ENCODE results near the gene PLEKHM3. TPM values are rescaled to one million over a fixed set of nuclear protein-coding genes. Genes with fewer than 3 reads are reported as not detected.

Gene PLEKHM3
- total and polyA plus RNA-seq, 2 of the 13 experiments (the other 11 are each of a cell fraction or from before 2014, with no cell fraction given), result 4.5 to 4.7 TPM

DNA sequence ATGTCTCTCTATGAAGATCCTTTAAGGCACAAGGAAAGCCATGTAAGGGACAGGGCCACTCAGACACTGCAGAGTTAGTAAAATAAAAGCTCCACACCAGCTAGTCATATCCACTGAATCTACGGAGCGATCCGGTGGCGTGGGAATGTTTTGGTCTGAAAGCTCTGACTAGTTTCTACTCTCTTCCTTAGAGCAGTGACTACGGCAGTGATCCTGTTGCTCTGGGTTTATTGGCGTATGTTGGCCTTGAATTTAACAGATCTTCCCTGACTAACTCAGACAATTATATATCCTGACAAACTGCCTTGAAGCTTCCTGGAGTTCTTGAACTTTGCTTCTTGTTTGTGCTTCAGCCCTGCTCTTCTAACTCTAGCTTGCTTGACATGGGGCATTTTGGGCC is 140.3 kb downstream of the PLEKHM3 start:
- POLR2A ChIA-PET, result interaction anchor here (1.0 to 1.6 kb wide), 5 partner anchors 13 to 51 kb away, joined by 3 to 8 read pairs (median 3); no protein-coding TSS in a partner anchor
- TF ChIP-seq SALL1 (CRISPR knock-in tag; IDR thresholded peaks at IDR 0.05) (0 out of 2 replicates have a peak, but pooled peaks have one; percentile 18), SOX6 (IDR thresholded peaks at IDR 0.05) (no peak), SOX6 (CRISPR knock-in tag; IDR thresholded peaks at IDR 0.05) (0 out of 2 replicates have a peak, but pooled peaks have one; percentile 6), TRIM24 (CRISPR knock-in tag; IDR thresholded peaks at IDR 0.05) (no peak)

DNA sequence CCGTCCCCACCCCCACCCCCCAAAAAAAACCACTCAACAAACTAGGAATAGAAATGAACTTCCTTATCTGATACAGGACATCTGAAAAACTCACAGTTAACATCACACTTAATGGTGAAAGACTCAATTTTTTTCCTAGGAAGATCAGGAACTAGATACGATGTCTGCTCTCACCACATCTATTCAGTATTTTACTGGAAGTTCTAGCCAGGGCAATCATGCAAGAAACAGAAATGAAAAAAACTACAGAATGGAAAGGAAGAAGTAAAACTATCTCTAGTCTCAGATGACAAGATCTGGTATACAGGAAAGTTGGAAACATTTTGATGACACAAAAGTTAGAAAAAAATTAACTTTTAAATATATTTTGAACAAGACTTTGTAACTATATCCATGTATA is 141.2 kb downstream of the PLEKHM3 start:
- H3K9ac ChIP-seq (ENCODE audit: insufficient read depth, low read depth, low read length), result no peak overlapping the region
- no peak overlapping the region for H3K27ac ChIP-seq (ENCODE audit: extremely low read length, insufficient read depth, low read length)
- no peaks in the 10 kb centered on the region for H3K79me2 ChIP-seq (ENCODE audit: insufficient read depth, low read length)
- H3K9me3 ChIP-seq (ENCODE audit: low read length), result no peaks in the 10 kb centered on the region
- ATAC-seq (no peak), DNase-seq (ENCODE audit: low spot score) (no peak), FAIRE-seq (no peak)
- no peaks in the 10 kb centered on the region for H4K20me1 ChIP-seq (ENCODE audit: insufficient read depth, low read length)
- no peaks in the 10 kb centered on the region for H3K27me3 ChIP-seq (ENCODE audit: control insufficient read depth in 1 of 2, insufficient read depth in 2 of 2, low read length in 2 of 2)
- CTCF ChIA-PET (ENCODE audit: low intra/inter-chr PET ratio, low total read pairs), result no interaction called here
- intact Hi-C loops (cut with micrococcal nuclease; ENCODE audit: unreplicated experiment), result no loop called here
- no peaks in the 10 kb centered on the region for H3K36me3 ChIP-seq (replicated peaks in 1 of 2; ENCODE audit: control insufficient read depth in 1 of 2, insufficient read depth in 2 of 2, low read length in 2 of 2)
- TF ChIP-seq ZNF629 (CRISPR knock-in tag; conservative IDR thresholded peaks at IDR 0.05) (no peak), CREB3 (CRISPR knock-in tag; IDR thresholded peaks at IDR 0.05) (no peak), MLLT10 (CRISPR knock-in tag; IDR thresholded peaks at IDR 0.05) (no peak), SATB2 (CRISPR knock-in tag; IDR thresholded peaks at IDR 0.05) (no peak), CREB1 (IDR thresholded peaks at IDR 0.05) (no peak), CREB1 (CRISPR knock-in tag; IDR thresholded peaks at IDR 0.05) (no peak), MEF2D (CRISPR knock-in tag; IDR thresholded peaks at IDR 0.05) (no peak)
- H3K4me1 ChIP-seq (ENCODE audit: insufficient read depth, low read length), result peaks cover 40% of the 10 kb centered on the region
- no TSS peak for BruUV-seq (replicated peaks)
- in situ Hi-C loops (cut with HindIII; ENCODE audit: extremely low pct_ligation_motif_present, low pct_unique_long_range_greater_than_20kb), result no loop called here
- POLR2A ChIA-PET, result interaction anchor here (1.3 kb wide), 1 partner anchor 36 kb away, joined by 3 read pairs; no protein-coding TSS in a partner anchor
- H3K4me2 ChIP-seq (ENCODE audit: low read depth, low read length), result no peak overlapping the region
- 92% methylated on average over 2 of the region's 2 CpGs for whole genome bisulfite sequencing (ENCODE audit: low lambda C conversion rate)
- no peak overlapping the region for H2AFZ ChIP-seq (ENCODE audit: low read length)
- H3K4me3 ChIP-seq (replicated peaks in 1 of 3; ENCODE audit: insufficient read depth in 1 of 3, low read depth in 2 of 3, low read length in 3 of 3), result no peak overlapping the region

More for the DNA sequence above, 140.3 kb downstream of the PLEKHM3 start:
- no peak overlapping the region for H2AFZ ChIP-seq (ENCODE audit: low read length)
- H3K27me3 ChIP-seq (ENCODE audit: control insufficient read depth in 1 of 2, insufficient read depth in 2 of 2, low read length in 2 of 2), result no peaks in the 10 kb centered on the region
- no peaks in the 10 kb centered on the region for H3K79me2 ChIP-seq (ENCODE audit: insufficient read depth, low read length)
- in situ Hi-C loops (cut with HindIII; ENCODE audit: extremely low pct_ligation_motif_present, low pct_unique_long_range_greater_than_20kb) (no loop called here), intact Hi-C loops (cut with micrococcal nuclease; ENCODE audit: unreplicated experiment) (no loop called here)
- no peaks in the 10 kb centered on the region for H3K36me3 ChIP-seq (replicated peaks in 1 of 2; ENCODE audit: control insufficient read depth in 1 of 2, insufficient read depth in 2 of 2, low read length in 2 of 2)
- H3K4me2 ChIP-seq (ENCODE audit: low read depth, low read length), result no peak overlapping the region
- H3K27ac ChIP-seq (ENCODE audit: extremely low read length, insufficient read depth, low read length), result peak overlapping the region; percentile 6
- CTCF ChIA-PET (ENCODE audit: low intra/inter-chr PET ratio, low total read pairs), result no interaction called here
- H3K4me1 ChIP-seq (ENCODE audit: insufficient read depth, low read length), result peaks cover 39% of the 10 kb centered on the region
- WGBS (ENCODE audit: low lambda C conversion rate), result 97% methylated on average over 6 of the region's 6 CpGs
- no peaks in the 10 kb centered on the region for H3K9me3 ChIP-seq (ENCODE audit: low read length)
- H4K20me1 ChIP-seq (ENCODE audit: insufficient read depth, low read length), result no peaks in the 10 kb centered on the region
- H3K4me3 ChIP-seq (replicated peaks in 1 of 3; ENCODE audit: insufficient read depth in 1 of 3, low read depth in 2 of 3, low read length in 3 of 3), result no peak overlapping the region
- FAIRE-seq (peak; percentile 39), ATAC-seq (peak; percentile 53; the same call in 1 of the 3 replicates), DNase-seq (ENCODE audit: low spot score) (no peak)
- no TSS peak for BruUV-seq (replicated peaks)
- no peak overlapping the region for H3K9ac ChIP-seq (ENCODE audit: insufficient read depth, low read depth, low read length)

All from HepG2 (cell line).